A549 (cell line): Measurements from ENCODE around the gene PRDM5. TPM values are rescaled to one million over a fixed set of nuclear protein-coding genes. Genes with fewer than 3 reads are reported as not detected.

ENCODE experiments used
- ATAC-seq, 2 experiments: fragments of 200-7000 bp in 1 of 2; fragments of >200 bp in 1 of 2; cut with Nextera tagmentation in 1 of 2; cut with Tn5 transposase in 1 of 2; 3 replicates each; pipeline versions ENCODE4 v1.8.0 to v1.9.1; 2018 to 2020; ENCODE audit warnings: mild to moderate bottlenecking in 1 of 2, moderate library complexity in 1 of 2
- CTCF ChIA-PET: fragments of 300-600 bp; sonication (Branson Sonifier 250); formaldehyde crosslinking; extraction: SDS; loops from one replicate; lab custom pipeline; 2021; ENCODE audit warnings: antibody characterized with exemption, inconsistent platforms; lab: Yijun Ruan, JAX
- POLR2A ChIA-PET: fragments of 350-600 bp; formaldehyde crosslinking; extraction: SDS; loops from one replicate; lab custom pipeline; 2021; ENCODE audit warnings: antibody characterized with exemption, inconsistent platforms; lab: Yijun Ruan, JAX
- DNase-seq, 2 experiments: peaks; one replicate each; pipeline versions ENCODE4 v3.0.0 to v3.0.0-alpha.2; 2011 to 2016; ENCODE audit warnings: low read depth in 1 of 2, low spot score in 1 of 2
- FAIRE-seq: peaks from 2 replicates; lab custom pipeline; 2011; peaks lifted over from hg19 to GRCh38; lab: Jason Lieb, UNC
- H3K27ac ChIP-seq, 2 experiments: fragments of >200 bp; sonication (Bioruptor Twin); formaldehyde crosslinking; 3 replicates each; pipeline ENCODE4 v1.5.1; 2016 to 2017
- H3K4me1 ChIP-seq: fragments of >200 bp; sonication (Bioruptor Twin); formaldehyde crosslinking; 3 replicates; pipeline ENCODE4 v1.6.1; 2016
- H3K4me2 ChIP-seq: fragments of >200 bp; sonication (Bioruptor Twin); formaldehyde crosslinking; 3 replicates; pipeline ENCODE4 v1.6.1; 2016
- H3K4me3 ChIP-seq: fragments of >200 bp; sonication (Bioruptor Twin); formaldehyde crosslinking; 3 replicates; pipeline ENCODE4 v1.5.1; 2016
- H3K9me3 ChIP-seq: fragments of >200 bp; sonication (Bioruptor Twin); formaldehyde crosslinking; 3 replicates; pipeline ENCODE4 v1.6.1; 2016
- CBX2 ChIP-seq: fragments of 200-600 bp; sonication (generic); IDR thresholded peaks from 2 replicates; pipeline ENCODE4 v1.6.1; 2016; ENCODE audit warnings: low read depth, mild to moderate bottlenecking, borderline replicate concordance
- CBX8 ChIP-seq: fragments of 200-600 bp; sonication (generic); IDR thresholded peaks from 2 replicates; pipeline ENCODE4 v1.6.1; 2016
- E2F6 ChIP-seq: IDR thresholded peaks from 2 replicates; pipeline ENCODE4 v1.6.1; 2012; ENCODE audit warnings: low read depth, borderline replicate concordance
- ELK1 ChIP-seq: fragments of 150-350 bp; IDR thresholded peaks from 2 replicates; pipeline ENCODE4 v1.6.1; 2014; ENCODE audit warnings: low read depth, mild to moderate bottlenecking, low read length
- FOSB ChIP-seq: fragments of 250-450 bp; sonication (Bioruptor Pico); IDR thresholded peaks from 2 replicates; pipeline ENCODE4 v1.5.0; 2020; ENCODE audit warnings: mild to moderate bottlenecking, moderate library complexity
- FOSL2 ChIP-seq, 2 experiments: fragments of 450-650 bp in 1 of 2; fragments of >200 bp in 1 of 2; sonication (Bioruptor Twin) in 1 of 2; formaldehyde crosslinking; IDR thresholded peaks; 2 replicates each; pipeline versions ENCODE4 v1.5.0 to v1.6.1; 2016 to 2020; ENCODE audit warnings: mild to moderate bottlenecking in 1 of 2, moderate library complexity in 1 of 2
- FOXS1 ChIP-seq: fragments of 250-450 bp; sonication (Bioruptor Pico); IDR thresholded peaks from 2 replicates; pipeline ENCODE4 v1.5.0; 2020; ENCODE audit warnings: mild to moderate bottlenecking, moderate library complexity
- GATA3 ChIP-seq: IDR thresholded peaks from 2 replicates; pipeline ENCODE4 v1.6.1; 2012; ENCODE audit warnings: borderline replicate concordance
- HDAC2 ChIP-seq: fragments of 200-600 bp; sonication (generic); IDR thresholded peaks from 2 replicates; pipeline ENCODE4 v1.6.1; 2016
- HMGXB4 ChIP-seq: fragments of 250-450 bp; sonication (Bioruptor Pico); IDR thresholded peaks from 2 replicates; pipeline ENCODE4 v1.5.0; 2021; ENCODE audit warnings: mild to moderate bottlenecking, moderate library complexity, borderline replicate concordance
- HOXB5 ChIP-seq: fragments of 250-450 bp; sonication (Bioruptor Pico); IDR thresholded peaks from 2 replicates; pipeline ENCODE4 v1.5.0; 2020; ENCODE audit warnings: mild to moderate bottlenecking, moderate library complexity
- JUNB ChIP-seq: fragments of >200 bp; sonication (Bioruptor Twin); formaldehyde crosslinking; IDR thresholded peaks from 2 replicates; pipeline ENCODE4 v1.6.1; 2016
- MYC ChIP-seq: IDR thresholded peaks from 2 replicates; pipeline ENCODE4 v1.6.1; 2012; ENCODE audit warnings: mild to moderate bottlenecking, inconsistent platforms, low read length, improper control_type of control experiment, borderline replicate concordance
- NFE2L2 ChIP-seq: fragments of 150-350 bp; conservative IDR thresholded peaks from 2 replicates; pipeline ENCODE4 v1.6.1; 2014; ENCODE audit warnings: low read length
- POLR2A ChIP-seq: IDR thresholded peaks from 2 replicates; pipeline ENCODE4 v1.6.1; 2012; ENCODE audit warnings: mild to moderate bottlenecking, low read length
- RARB ChIP-seq: fragments of 250-450 bp; sonication (Bioruptor Pico); IDR thresholded peaks from 2 replicates; pipeline ENCODE4 v1.8.0; 2021; ENCODE audit warnings: mild to moderate bottlenecking, moderate library complexity
- ZC3H11A ChIP-seq: fragments of 450-650 bp; IDR thresholded peaks from 2 replicates; pipeline ENCODE4 v1.6.1; 2014; ENCODE audit warnings: antibody characterized with exemption, mild to moderate bottlenecking
- WGBS: methylation state at CpG from one replicate; pipeline ENCODE4 v1.1.6; 2017; ENCODE audit errors: missing lambda C conversion rate; 5-methylcytosine and 5-hydroxymethylcytosine counted together
- polyA plus RNA-seq, 4 experiments: library from polyadenylated mRNA; depleted of rRNA in 3 of 4; stranded (reverse); fragments of >200 nt; fragmentation: RNase III in 1 of 4; extraction: RNeasy Plus Mini Kit Qiagen cat#74134 plus additional on column Dnase treatment in 1 of 4; gene quantifications; 2 replicates in 3 of 4; 3 replicates in 1 of 4; pipeline ENCODE4 v1.2.3, GENCODE V29; 2011 to 2017
- TF ChIP-seq, protein P1 (sequence below): fragments of >200 bp; sonication (Bioruptor Twin); formaldehyde crosslinking; IDR thresholded peaks from 3 replicates; pipeline ENCODE4 v1.5.1; 2016
- TF ChIP-seq, protein P2 (sequence below): fragments of >200 bp; sonication (Bioruptor Twin); formaldehyde crosslinking; IDR thresholded peaks from 3 replicates; pipeline ENCODE4 v1.6.1; 2016

PRDM5 gene
- polyA plus RNA-seq, 2 of the 4 experiments (the other 2 are of a cell fraction) = 6.5 to 12.9 TPM

GRCh38 chr4:120664851-120665250 lies 257.7 kb downstream of the PRDM5 start:
- CTCF ChIA-PET = no interaction called here
- H3K4me2 ChIP-seq = no peak overlapping the region
- no peak overlapping the region for H3K27ac ChIP-seq
- no peak for ATAC-seq
- WGBS = 45% methylated on average over 3 of the region's 3 CpGs
- no peak overlapping the region for H3K4me3 ChIP-seq
- no peaks in the 10 kb centered on the region for H3K4me1 ChIP-seq
- POLR2A ChIA-PET = no interaction called here
- FAIRE-seq = no peak
- TF ChIP-seq, protein P1, sequence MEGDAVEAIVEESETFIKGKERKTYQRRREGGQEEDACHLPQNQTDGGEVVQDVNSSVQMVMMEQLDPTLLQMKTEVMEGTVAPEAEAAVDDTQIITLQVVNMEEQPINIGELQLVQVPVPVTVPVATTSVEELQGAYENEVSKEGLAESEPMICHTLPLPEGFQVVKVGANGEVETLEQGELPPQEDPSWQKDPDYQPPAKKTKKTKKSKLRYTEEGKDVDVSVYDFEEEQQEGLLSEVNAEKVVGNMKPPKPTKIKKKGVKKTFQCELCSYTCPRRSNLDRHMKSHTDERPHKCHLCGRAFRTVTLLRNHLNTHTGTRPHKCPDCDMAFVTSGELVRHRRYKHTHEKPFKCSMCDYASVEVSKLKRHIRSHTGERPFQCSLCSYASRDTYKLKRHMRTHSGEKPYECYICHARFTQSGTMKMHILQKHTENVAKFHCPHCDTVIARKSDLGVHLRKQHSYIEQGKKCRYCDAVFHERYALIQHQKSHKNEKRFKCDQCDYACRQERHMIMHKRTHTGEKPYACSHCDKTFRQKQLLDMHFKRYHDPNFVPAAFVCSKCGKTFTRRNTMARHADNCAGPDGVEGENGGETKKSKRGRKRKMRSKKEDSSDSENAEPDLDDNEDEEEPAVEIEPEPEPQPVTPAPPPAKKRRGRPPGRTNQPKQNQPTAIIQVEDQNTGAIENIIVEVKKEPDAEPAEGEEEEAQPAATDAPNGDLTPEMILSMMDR = no peak
- TF ChIP-seq CBX2 (no peak), NFE2L2 (no peak)
- H3K9me3 ChIP-seq = no peaks in the 10 kb centered on the region
- DNase-seq = no peak

- POLR2A ChIA-PET = no interaction called here
- Histone ChIP-seq H3K27ac (no peak overlapping the region), H3K4me2 (no peak overlapping the region), H3K4me1 (no peaks in the 10 kb centered on the region), H3K9me3 (no peaks in the 10 kb centered on the region), H3K4me3 (no peak overlapping the region)
- no peak for TF ChIP-seq CBX8
- no peak for TF ChIP-seq HDAC2
- 55% methylated on average over 7 of the region's 7 CpGs for WGBS
- no peak for FAIRE-seq
- DNase-seq = no peak
- CTCF ChIA-PET = no interaction called here
- no peak for ATAC-seq
Measured at GRCh38 chr4:120659616-120660170, 262.8 kb downstream of the PRDM5 start.

- no peak for FAIRE-seq
- Histone ChIP-seq H3K4me1 (no peaks in the 10 kb centered on the region), H3K4me3 (no peak overlapping the region), H3K4me2 (no peak overlapping the region), H3K27ac (no peak overlapping the region), H3K9me3 (no peaks in the 10 kb centered on the region)
- POLR2A ChIA-PET = no interaction called here
- no peak for TF ChIP-seq HDAC2
- TF ChIP-seq MYC = no peak
- CTCF ChIA-PET = no interaction called here
- 58% methylated on average over 7 of the region's 7 CpGs for WGBS
- ATAC-seq = no peak
- no peak for DNase-seq
Measured at GRCh38 chr4:120658772-120659171, 263.8 kb downstream of the PRDM5 start.

GRCh38 chr4:120653804-120654573 lies 268.5 kb downstream of the PRDM5 start:
- ATAC-seq = no peak
- CTCF ChIA-PET = no interaction called here
- no peak for FAIRE-seq
- no peaks in the 10 kb centered on the region for H3K9me3 ChIP-seq
- no peaks in the 10 kb centered on the region for H3K4me1 ChIP-seq
- 29% methylated on average over 2 of the region's 2 CpGs for WGBS
- no peak overlapping the region for H3K4me3 ChIP-seq
- DNase-seq = no peak
- TF ChIP-seq E2F6 = no peak
- no peak for TF ChIP-seq ELK1
- no peak for TF ChIP-seq ZC3H11A
- TF ChIP-seq, protein P1 = no peak
- TF ChIP-seq RARB = no peak
- TF ChIP-seq FOSB (CRISPR knock-in tag) = no peak
- no peak for TF ChIP-seq GATA3
- no peak for TF ChIP-seq HMGXB4
- no peak for TF ChIP-seq FOSL2 (IDR thresholded peaks at IDR 0.05)
- no peak for TF ChIP-seq FOSL2 (CRISPR knock-in tag; IDR thresholded peaks at IDR 0.05)
- TF ChIP-seq, protein P2, sequence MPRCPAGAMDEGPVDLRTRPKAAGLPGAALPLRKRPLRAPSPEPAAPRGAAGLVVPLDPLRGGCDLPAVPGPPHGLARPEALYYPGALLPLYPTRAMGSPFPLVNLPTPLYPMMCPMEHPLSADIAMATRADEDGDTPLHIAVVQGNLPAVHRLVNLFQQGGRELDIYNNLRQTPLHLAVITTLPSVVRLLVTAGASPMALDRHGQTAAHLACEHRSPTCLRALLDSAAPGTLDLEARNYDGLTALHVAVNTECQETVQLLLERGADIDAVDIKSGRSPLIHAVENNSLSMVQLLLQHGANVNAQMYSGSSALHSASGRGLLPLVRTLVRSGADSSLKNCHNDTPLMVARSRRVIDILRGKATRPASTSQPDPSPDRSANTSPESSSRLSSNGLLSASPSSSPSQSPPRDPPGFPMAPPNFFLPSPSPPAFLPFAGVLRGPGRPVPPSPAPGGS = no peak
- TF ChIP-seq MYC = no peak
- TF ChIP-seq JUNB = no peak
- TF ChIP-seq HDAC2 = no peak
- TF ChIP-seq FOXS1 = no peak
- TF ChIP-seq HOXB5 (CRISPR knock-in tag) = no peak
- no peak for TF ChIP-seq POLR2A
- no peak for TF ChIP-seq NFE2L2
- H3K4me2 ChIP-seq = no peak overlapping the region
- no peak overlapping the region for H3K27ac ChIP-seq
- POLR2A ChIA-PET = no interaction called here
